Tibial nerve (tissue), 3 donors: ENCODE measurements around the gene CLIP1.

Source experiments
- CTCF ChIP-seq, 5 experiments: fragments of 200-600 bp in 3 of 5; fragments of 450-650 bp in 2 of 5; sonication (generic) in 3 of 5; IDR thresholded peaks; one replicate each; pipeline ENCODE4 v1.5.1; 2016 to 2019; ENCODE audit warnings: antibody characterized with exemption in 5 of 5, mild to moderate bottlenecking in 3 of 5, moderate library complexity in 2 of 5
- POLR2A ChIP-seq, 2 donors: fragments of 450-650 bp; IDR thresholded peaks; one replicate each; pipeline ENCODE4 v1.6.1; 2017; ENCODE audit warnings: antibody characterized with exemption in 2 of 2, mild to moderate bottlenecking in 2 of 2, moderate library complexity in 2 of 2

GRCh38 chr12:122283680-122284079 lies 138.8 kb downstream of the CLIP1 start:
- TF ChIP-seq POLR2A (IDR thresholded peaks at IDR 0.05), result no peak
- TF ChIP-seq CTCF (IDR thresholded peaks at IDR 0.05), result no peak
